ENCODE results near the gene CDK16. TPM values are rescaled to one million over a fixed set of nuclear protein-coding genes. Genes with fewer than 3 reads are reported as not detected.

The CDK16 gene
- total and polyA plus RNA-seq, 7 donors = 104 to 192 (median 150) TPM

DNA sequence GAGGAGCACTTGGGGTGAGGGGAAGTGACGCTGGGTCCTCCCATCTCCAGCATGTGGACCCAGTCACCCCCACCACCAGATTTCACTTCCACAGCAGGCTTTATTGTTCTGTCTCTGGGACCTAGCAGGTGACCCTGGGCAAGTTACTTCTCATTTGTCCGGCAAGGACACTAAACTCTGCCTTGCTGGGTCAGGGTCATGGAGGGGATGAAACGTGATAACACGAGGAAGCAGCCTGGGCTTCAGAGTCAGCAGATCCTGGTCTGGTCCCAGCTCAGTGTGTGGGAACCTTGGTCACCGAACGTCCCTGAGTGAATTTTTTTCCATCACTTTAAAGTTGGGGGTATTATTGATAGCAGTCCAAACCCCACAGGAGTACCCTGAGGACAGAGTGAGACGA, 21.0 kb upstream of the CDK16 start:
- Histone ChIP-seq H3K36me3 (ENCODE audit: insufficient read depth in 1 of 2, low read depth in 1 of 2) (peaks cover 0 to 56% of the 10 kb centered on the region in 2 donors), H3K9me3 (no peaks in the 10 kb centered on the region), H3K4me3 (peak overlapping the region; percentile 83), H3K27ac (peak overlapping the region; percentile 57), H3K27me3 (ENCODE audit: insufficient read depth in 3 of 3, low read length in 2 of 3) (no peaks in the 10 kb centered on the region), H3K4me1 (peaks cover 43% of the 10 kb centered on the region)
- 21 to 55% (median 26%) methylated on average over 7 of the region's 7 CpGs for WGBS, 3 donors
- DNase-seq (peak in 1 of 2 donors; percentile 31), ATAC-seq (no peak)
- intact Hi-C loops (cut with DNase I) = loop anchor here in 1 of 2 donors (5.0 kb wide), 1 partner anchor 185 kb away; no protein-coding TSS in a partner anchor
- TF ChIP-seq, protein P1, sequence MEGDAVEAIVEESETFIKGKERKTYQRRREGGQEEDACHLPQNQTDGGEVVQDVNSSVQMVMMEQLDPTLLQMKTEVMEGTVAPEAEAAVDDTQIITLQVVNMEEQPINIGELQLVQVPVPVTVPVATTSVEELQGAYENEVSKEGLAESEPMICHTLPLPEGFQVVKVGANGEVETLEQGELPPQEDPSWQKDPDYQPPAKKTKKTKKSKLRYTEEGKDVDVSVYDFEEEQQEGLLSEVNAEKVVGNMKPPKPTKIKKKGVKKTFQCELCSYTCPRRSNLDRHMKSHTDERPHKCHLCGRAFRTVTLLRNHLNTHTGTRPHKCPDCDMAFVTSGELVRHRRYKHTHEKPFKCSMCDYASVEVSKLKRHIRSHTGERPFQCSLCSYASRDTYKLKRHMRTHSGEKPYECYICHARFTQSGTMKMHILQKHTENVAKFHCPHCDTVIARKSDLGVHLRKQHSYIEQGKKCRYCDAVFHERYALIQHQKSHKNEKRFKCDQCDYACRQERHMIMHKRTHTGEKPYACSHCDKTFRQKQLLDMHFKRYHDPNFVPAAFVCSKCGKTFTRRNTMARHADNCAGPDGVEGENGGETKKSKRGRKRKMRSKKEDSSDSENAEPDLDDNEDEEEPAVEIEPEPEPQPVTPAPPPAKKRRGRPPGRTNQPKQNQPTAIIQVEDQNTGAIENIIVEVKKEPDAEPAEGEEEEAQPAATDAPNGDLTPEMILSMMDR (IDR thresholded peaks at IDR 0.05) = no peak

DNA sequence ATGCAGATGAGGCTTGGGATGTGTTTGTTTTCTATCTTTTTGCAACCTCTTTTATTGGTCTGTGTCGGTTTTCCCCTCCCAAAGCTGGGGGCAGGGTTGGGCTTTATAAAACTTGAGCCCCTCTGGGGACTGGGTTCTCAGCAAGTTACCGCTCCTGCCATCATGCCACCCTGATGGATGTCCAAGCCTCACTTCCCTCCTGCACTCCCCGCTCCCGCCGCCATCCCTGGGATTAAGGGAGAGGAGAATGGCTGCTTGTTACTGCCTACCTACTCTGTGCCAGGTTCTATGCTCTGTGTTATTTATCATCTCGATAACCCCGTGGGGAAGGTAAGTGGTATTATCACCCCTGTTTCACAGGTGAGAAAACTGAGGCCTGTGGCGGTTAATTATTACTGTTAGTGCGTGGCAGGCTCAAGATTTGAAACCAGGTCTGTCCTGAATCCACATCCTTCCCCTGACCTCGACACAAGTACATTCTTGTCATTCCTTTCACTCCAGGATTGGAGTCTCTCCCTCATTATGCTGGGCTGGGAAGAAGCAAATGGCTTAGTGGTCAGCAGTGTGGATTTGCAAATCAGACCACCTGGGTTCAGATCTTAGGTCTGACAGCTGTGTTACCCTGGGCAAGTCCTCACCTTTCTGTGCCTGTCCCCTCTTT, 20.3 kb upstream of the CDK16 start:
- 60 to 77% (median 71%) methylated on average over 10 of the region's 10 CpGs for WGBS, 3 donors
- peak in 1 of 2 donors; percentile 8 for DNase-seq
- intact Hi-C loops (cut with DNase I) = loop anchor here in 1 of 2 donors (5.0 kb wide), 1 partner anchor 184 kb away; no protein-coding TSS in a partner anchor
- no peak for ATAC-seq
- peak overlapping the region; percentile 57 for H3K27ac ChIP-seq
- no peaks in the 10 kb centered on the region for H3K9me3 ChIP-seq
- H3K36me3 ChIP-seq (ENCODE audit: insufficient read depth in 1 of 2, low read depth in 1 of 2) = peaks cover 0 to 62% of the 10 kb centered on the region in 2 donors
- H3K27me3 ChIP-seq (ENCODE audit: insufficient read depth in 3 of 3, low read length in 2 of 3) = no peaks in the 10 kb centered on the region
- H3K4me1 ChIP-seq = peaks cover 40% of the 10 kb centered on the region
- peak overlapping the region; percentile 83 for H3K4me3 ChIP-seq
- TF ChIP-seq, protein P1 (IDR thresholded peaks at IDR 0.05) = no peak

DNA sequence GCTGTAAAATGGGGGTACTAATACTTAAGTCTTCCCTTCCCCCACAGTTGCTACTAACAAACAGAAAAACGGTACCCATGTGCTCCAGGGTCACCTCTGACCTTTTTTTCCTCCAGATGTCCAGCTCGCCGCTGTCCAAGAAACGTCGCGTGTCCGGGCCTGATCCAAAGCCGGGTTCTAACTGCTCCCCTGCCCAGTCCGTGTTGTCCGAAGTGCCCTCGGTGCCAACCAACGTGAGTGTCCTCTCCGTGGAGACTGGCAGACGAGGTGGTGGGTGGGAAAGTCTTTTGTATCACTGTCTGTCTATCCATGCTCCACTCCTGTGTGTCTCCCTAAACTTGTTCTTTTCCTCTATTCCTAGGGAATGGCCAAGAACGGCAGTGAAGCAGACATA, 19.8 kb upstream of the CDK16 start:
- ATAC-seq = no peak
- TF ChIP-seq, protein P1 (IDR thresholded peaks at IDR 0.05) = no peak
- no peaks in the 10 kb centered on the region for H3K9me3 ChIP-seq
- intact Hi-C loops (cut with DNase I) = loop anchor here in 1 of 2 donors (5.0 kb wide), 1 partner anchor 184 kb away; no protein-coding TSS in a partner anchor
- 41 to 77% (median 62%) methylated on average over 15 of the region's 15 CpGs for WGBS, 3 donors
- peaks cover 39% of the 10 kb centered on the region for H3K4me1 ChIP-seq
- H3K36me3 ChIP-seq (ENCODE audit: insufficient read depth in 1 of 2, low read depth in 1 of 2) = peaks cover 0 to 67% of the 10 kb centered on the region in 2 donors
- no peaks in the 10 kb centered on the region for H3K27me3 ChIP-seq (ENCODE audit: insufficient read depth in 3 of 3, low read length in 2 of 3)
- peak overlapping the region; percentile 83 for H3K4me3 ChIP-seq
- H3K27ac ChIP-seq = peak overlapping the region; percentile 36
- DNase-seq = peak in 1 of 2 donors; percentile 35

DNA sequence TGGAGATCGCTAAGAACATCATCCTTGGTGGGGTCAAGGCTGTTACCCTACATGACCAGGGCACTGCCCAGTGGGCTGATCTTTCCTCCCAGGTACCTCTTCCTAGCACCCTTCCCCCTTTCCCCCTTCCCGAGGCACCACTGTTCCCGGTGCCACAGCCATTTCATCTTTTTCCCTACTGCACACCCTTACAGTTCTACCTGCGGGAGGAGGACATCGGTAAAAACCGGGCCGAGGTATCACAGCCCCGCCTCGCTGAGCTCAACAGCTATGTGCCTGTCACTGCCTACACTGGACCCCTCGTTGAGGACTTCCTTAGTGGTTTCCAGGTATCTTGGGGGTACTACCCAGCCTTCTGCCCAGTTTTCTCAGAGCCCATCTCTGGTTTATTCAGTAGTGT, 19.2 kb upstream of the CDK16 start:
- H3K27ac ChIP-seq = peak overlapping the region; percentile 36
- H3K36me3 ChIP-seq (ENCODE audit: insufficient read depth in 1 of 2, low read depth in 1 of 2) = peaks cover 0 to 73% of the 10 kb centered on the region in 2 donors
- intact Hi-C loops (cut with DNase I) = loop anchor here in 1 of 2 donors (5.0 kb wide), 1 partner anchor 183 kb away; no protein-coding TSS in a partner anchor
- no peaks in the 10 kb centered on the region for H3K27me3 ChIP-seq (ENCODE audit: insufficient read depth in 3 of 3, low read length in 2 of 3)
- no peaks in the 10 kb centered on the region for H3K9me3 ChIP-seq
- H3K4me1 ChIP-seq = peaks cover 39% of the 10 kb centered on the region
- WGBS, 3 donors = 91 to 97% (median 94%) methylated on average over 7 to 10 of the region's 10 CpGs
- ATAC-seq (no peak), DNase-seq (peak in 1 of 2 donors; percentile 28)
- TF ChIP-seq, protein P1 (IDR thresholded peaks at IDR 0.05) = no peak
- no peak overlapping the region for H3K4me3 ChIP-seq
